Duodenal mucosa (tissue), 2 donors: ENCODE measurements around the gene NRP2.
A peak's percentile ranks its signal among the peaks of the same experiment; 100 is the strongest.

Experiments used
- H3K27ac ChIP-seq: one replicate; pipeline ENCODE4 v1.7.0; 2013; ENCODE audit warnings: low read depth, low read length
- H3K27me3 ChIP-seq, 2 donors: one replicate each; pipeline ENCODE4 v1.7.0; 2013; ENCODE audit warnings: low read length in 2 of 2, control low read depth in 1 of 2; ENCODE audit not compliant: insufficient read depth in 2 of 2, control insufficient read depth in 1 of 2
- H3K36me3 ChIP-seq, 2 donors: one replicate each; pipeline ENCODE4 v1.7.0; 2013; ENCODE audit warnings: low read length in 2 of 2, control low read depth in 1 of 2; ENCODE audit not compliant: insufficient read depth in 2 of 2, control insufficient read depth in 1 of 2
- H3K4me1 ChIP-seq, 2 donors: one replicate each; pipeline ENCODE4 v1.7.0; 2013; ENCODE audit warnings: low read length in 2 of 2, control low read depth in 1 of 2; ENCODE audit not compliant: insufficient read depth in 2 of 2, control insufficient read depth in 1 of 2
- H3K4me3 ChIP-seq, 2 donors: one replicate each; pipeline ENCODE4 v1.7.0; 2013; ENCODE audit warnings: low read length in 2 of 2, low read depth in 1 of 2
- H3K9ac ChIP-seq, 2 donors: one replicate each; pipeline ENCODE4 v1.7.0; 2013; ENCODE audit warnings: low read length in 2 of 2, low read depth in 1 of 2
- H3K9me3 ChIP-seq, 2 donors: one replicate each; pipeline ENCODE4 v1.7.0; 2013; ENCODE audit warnings: low read length in 2 of 2, control low read depth in 1 of 2; ENCODE audit not compliant: control insufficient read depth in 1 of 2

The NRP2 gene

DNA sequence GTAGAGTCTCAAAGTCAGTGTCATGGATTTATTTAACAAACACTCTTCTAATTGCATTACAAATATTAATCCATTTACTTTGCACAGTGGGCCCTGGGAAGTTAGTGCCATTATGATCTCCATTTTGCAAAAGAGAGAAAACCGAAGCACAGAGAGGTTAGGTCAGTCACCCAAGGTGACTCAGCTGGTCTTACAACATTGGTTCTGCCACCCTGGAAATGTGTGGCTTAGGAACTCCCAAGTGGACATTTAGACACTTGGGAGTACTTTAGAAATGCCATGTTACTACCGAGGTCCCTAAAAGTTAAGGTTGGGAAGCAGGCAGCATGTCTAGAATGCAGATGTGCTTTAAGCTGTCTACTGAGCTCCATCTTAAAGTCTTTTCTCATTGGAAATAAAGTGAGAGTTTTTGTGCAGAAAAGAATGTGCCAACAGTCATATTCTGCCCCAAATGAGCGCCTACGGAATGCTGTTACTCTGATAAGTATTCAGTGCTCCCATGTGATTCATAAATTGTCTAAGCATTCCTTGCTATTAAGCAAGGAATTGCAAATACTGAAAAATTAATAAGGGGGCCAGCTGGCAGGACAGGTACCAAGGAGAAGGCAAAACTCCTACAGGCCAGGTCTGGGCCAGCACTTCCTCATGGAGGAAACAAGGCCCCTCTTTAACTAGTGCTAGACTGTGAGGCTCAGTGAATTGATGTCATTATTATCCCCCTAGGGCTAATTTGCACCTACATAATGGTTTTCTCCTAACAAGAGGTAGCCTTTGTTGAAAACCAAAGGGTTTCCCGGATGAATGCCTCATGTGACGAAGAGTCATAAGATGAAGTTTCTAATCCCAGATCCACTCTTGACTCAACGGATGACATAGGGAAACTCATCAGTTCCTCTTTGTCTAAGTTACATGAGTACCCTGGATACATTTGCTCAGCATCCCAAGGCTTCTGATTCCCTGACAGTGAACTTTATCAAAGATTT, 16.3 kb downstream of the NRP2 start:
- no peak overlapping the region for H3K4me3 ChIP-seq
- no peaks in the 10 kb centered on the region for H3K9me3 ChIP-seq
- H3K9ac ChIP-seq: no peak overlapping the region
- no peaks in the 10 kb centered on the region for H3K36me3 ChIP-seq
- H3K27me3 ChIP-seq: no peaks in the 10 kb centered on the region
- peaks cover 13 to 14% of the 10 kb centered on the region in 2 donors for H3K4me1 ChIP-seq
- H3K27ac ChIP-seq: no peak overlapping the region

DNA sequence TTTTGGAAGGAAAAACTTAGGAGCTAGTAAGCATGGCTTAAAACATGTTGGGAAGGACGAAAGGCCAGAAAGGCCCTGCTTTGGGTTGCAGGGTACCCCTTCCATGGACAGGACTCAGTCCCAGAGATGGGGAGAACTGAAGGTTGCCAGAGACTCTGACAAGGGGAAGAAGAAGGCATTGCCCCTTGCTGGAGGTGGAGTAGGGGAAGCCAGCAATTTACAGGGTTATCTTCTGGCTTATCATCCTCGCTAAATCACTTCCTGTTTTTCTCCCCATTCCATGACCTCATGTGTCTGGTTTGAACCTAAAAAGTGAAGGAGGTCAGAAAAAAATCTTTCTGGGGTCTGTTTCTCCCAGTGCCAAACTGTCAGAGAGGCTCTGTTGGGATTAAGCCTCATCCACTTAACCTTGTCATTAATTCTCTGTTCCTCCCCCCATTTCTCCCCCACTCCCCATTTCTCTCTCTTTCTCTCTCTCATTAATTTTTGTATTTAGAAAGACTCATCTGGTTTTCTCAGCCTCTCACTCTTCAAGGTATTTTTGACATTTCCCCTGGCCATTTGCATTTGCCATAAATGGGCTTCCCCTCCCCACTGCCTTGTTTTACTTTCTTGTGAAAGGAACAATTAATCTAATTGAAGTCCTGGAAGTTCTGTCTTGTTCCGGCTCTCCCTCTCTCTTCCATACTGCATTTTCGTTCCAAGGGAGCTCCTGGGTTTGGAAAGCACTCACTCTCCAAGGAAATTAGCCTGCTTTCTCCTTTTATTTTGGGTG, 17.4 kb downstream of the NRP2 start:
- Histone ChIP-seq H3K27ac (peak overlapping the region; percentile 59), H3K27me3 (no peaks in the 10 kb centered on the region), H3K4me1 (peaks cover 13 to 14% of the 10 kb centered on the region in 2 donors), H3K36me3 (no peaks in the 10 kb centered on the region), H3K9ac (no peak overlapping the region), H3K9me3 (no peaks in the 10 kb centered on the region), H3K4me3 (no peak overlapping the region)

DNA sequence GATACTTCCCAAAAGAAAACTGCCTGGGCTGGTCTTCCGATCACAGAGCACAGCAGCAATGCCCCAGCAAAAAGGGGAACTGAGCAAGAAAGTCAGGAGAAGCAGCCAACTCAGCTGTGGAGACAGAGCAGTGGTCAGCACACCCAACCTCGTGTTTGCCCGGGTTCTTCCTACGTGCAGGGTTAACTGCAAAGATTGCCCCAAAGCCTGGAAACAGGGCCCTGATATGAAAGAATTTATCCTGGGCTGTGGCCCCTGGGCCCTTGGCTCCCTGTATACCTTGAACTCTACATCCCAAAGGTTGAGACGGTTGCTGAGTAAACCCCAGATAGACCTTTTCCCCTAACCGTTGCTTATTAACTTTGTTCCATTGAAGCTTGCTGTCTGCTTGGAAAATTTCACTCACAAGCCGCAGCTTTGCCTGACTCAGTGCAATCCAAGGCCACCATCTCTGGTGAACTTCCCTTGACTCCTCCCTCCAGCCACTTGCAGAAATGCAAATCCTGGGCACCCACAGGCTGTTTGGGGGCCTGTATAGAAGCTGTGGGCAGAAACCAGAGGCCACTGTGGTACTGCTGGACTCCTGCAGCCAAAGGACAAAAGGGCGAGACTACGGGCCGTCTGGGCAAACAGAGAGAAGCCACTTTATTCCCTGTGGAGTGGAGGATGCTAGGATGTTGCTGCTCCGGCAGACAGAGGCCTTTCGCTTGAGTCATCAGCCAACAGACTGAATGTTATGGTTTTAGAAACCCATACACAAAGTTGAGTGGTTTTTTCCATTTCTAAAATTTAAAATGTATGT, 18.2 kb downstream of the NRP2 start:
- Histone ChIP-seq H3K27me3 (no peaks in the 10 kb centered on the region), H3K36me3 (no peaks in the 10 kb centered on the region), H3K4me3 (no peak overlapping the region), H3K4me1 (peaks cover 13 to 14% of the 10 kb centered on the region in 2 donors), H3K27ac (peak overlapping the region; percentile 59), H3K9ac (no peak overlapping the region), H3K9me3 (no peaks in the 10 kb centered on the region)

DNA sequence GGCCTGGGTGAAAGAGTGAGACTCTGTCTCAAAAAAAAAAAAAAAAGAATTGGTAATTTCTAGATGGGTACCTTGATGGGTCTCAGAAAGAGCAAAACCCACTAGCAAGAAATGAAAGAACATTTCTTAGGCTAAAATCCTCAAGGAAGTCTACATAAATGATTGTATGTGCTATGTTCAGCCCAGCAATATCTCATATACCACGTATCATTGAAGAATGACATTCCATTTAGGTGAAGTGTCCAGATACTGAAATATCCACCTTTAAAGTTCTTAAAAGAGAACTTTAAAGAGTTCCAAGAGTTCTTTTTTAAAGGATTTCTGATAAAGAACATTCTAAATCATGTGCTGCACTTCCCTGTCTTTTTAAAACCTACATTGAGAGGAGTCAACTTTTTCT, 19.2 kb downstream of the NRP2 start:
- no peaks in the 10 kb centered on the region for H3K9me3 ChIP-seq
- H3K4me3 ChIP-seq: no peak overlapping the region
- H3K9ac ChIP-seq: no peak overlapping the region
- peaks cover 13 to 19% of the 10 kb centered on the region in 2 donors for H3K4me1 ChIP-seq
- no peaks in the 10 kb centered on the region for H3K36me3 ChIP-seq
- no peak overlapping the region for H3K27ac ChIP-seq
- no peaks in the 10 kb centered on the region for H3K27me3 ChIP-seq

DNA sequence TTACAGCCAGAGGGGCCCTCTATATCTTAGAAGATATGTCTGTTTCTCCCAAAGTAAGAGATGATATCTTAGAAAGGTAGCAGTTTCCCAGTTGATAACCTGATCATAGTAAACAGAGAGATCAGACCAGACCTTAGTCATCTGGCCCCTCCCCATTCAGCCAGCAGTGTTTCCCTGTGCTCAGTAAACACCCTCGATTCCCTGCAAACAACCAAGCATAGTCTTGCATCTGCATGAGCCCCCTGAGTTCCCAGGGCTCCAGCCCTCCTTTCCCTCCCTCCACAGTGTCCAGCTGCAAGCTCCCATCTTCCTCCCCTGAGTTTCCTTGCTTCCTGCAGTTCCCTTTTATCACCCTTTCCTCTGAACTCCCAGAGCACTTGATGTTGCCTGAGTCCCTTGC, 20.3 kb downstream of the NRP2 start:
- no peaks in the 10 kb centered on the region for H3K36me3 ChIP-seq
- no peaks in the 10 kb centered on the region for H3K9me3 ChIP-seq
- no peaks in the 10 kb centered on the region for H3K27me3 ChIP-seq
- no peak overlapping the region for H3K4me3 ChIP-seq
- peaks cover 15 to 23% of the 10 kb centered on the region in 2 donors for H3K4me1 ChIP-seq
- H3K27ac ChIP-seq: no peak overlapping the region
- H3K9ac ChIP-seq: no peak overlapping the region

DNA sequence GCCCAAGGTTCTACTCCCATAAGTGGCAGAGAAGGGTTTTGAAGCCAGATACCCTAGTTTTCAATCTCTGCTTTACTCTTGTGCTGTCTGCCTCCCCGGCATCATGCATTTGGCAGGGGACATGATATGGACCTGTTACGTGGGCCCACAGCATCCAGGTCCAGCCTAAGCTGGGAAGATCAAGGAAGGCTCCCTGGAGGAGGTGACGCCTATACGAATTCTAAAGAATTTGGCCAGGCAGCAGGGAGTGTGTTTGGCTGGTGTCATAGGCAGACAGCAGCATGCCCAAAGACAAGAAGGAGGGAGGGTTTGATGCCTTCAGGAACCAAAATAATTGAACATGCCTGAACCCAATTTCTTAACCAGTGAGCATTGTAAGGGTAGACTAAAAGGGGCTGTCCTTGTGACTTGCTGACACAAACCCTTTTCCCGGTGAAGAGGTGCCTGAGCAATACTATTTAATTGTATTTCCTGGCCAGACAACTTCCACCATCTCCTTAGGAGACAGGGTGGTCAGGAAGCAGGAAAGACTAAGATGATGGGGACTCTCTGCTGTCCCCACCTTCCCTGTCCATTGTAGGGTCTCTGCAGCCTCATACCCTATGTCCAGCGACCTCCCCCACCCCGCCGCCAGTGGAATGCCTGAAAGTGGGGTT, 21.3 kb downstream of the NRP2 start:
- Histone ChIP-seq H3K9ac (no peak overlapping the region), H3K4me1 (peaks cover 22 to 25% of the 10 kb centered on the region in 2 donors), H3K27ac (no peak overlapping the region), H3K4me3 (no peak overlapping the region), H3K9me3 (no peaks in the 10 kb centered on the region), H3K27me3 (no peaks in the 10 kb centered on the region), H3K36me3 (no peaks in the 10 kb centered on the region)

DNA sequence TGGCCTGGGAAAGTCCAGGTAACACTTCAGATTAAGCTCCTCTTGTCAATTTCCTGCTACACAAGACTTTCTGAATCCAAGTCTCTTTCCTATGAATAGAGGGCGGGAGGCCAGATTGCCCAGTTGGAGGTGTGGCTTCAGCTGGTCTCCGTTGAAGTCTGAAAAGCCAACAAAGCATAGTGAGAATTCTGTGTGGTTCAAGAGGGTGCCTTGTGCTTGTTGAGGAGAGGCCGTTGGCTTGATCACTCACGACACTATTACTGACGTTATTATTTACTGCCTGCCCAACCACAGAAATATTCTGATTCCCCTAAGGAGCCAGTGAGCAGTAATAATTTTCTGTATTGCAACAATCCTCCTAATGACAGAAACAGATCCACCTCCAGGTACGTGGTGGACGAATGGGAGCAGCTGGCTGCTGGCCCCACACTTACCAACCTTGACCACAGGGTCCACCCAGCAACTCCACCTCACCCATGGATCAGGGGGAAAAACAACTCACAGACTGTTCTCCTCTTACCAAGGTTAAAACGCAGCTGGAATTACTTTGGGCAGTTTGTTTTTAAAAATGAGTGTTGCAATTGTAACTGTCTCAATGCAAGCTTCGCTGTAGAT, 21.9 kb downstream of the NRP2 start:
- no peak overlapping the region for H3K4me3 ChIP-seq
- no peak overlapping the region for H3K9ac ChIP-seq
- H3K9me3 ChIP-seq: no peaks in the 10 kb centered on the region
- H3K36me3 ChIP-seq: no peaks in the 10 kb centered on the region
- H3K4me1 ChIP-seq: peaks cover 22 to 25% of the 10 kb centered on the region in 2 donors
- no peaks in the 10 kb centered on the region for H3K27me3 ChIP-seq
- no peak overlapping the region for H3K27ac ChIP-seq

DNA sequence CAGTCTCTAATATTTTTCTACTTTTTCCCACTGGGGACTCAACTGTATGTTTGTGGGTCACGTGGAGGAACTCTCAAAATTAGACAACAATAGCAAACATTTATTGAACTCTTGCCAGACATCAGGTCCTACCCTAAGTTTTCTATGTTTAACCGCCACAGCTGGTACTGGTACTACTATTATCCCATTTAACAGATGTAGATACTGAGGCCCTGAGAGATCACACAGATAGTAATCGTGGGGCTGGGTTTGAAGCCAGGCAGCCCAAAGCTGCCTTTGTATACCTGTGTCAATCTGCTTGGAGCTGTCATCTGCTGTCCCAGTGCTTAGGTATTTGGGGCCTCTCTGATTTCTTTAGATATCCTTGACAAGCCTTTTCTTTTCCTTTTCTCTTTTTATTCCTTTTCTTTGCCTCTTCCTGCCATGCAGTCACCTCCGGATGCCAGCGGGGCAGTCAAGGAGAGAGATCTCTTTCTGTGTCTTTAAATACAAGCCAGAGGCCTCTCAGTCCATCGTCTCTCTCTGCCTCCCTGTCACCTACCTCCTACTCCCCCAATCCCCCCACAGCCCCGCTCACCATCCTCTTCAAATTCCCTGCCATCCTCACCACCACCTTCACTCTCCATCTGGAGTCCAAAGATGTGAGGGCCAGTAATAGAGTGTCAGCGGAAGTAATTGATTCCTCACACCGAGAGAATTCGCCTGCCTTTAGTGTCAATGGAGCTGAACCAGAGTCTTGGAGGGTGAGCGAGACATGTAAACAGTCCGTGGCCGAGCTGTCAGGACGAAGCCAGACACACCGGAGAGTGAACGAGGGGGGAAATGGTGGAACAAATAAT, 23.4 kb downstream of the NRP2 start:
- H3K9me3 ChIP-seq: no peaks in the 10 kb centered on the region
- no peak overlapping the region for H3K9ac ChIP-seq
- H3K27ac ChIP-seq: no peak overlapping the region

More for the DNA sequence above, 23.4 kb downstream of the NRP2 start:
- no peaks in the 10 kb centered on the region for H3K36me3 ChIP-seq
- H3K4me3 ChIP-seq: no peak overlapping the region
- no peaks in the 10 kb centered on the region for H3K27me3 ChIP-seq
- H3K4me1 ChIP-seq: peaks cover 13 to 14% of the 10 kb centered on the region in 2 donors
